ACC112 (cell line): ENCODE data around the gene NFKB1.

ENCODE experiments used
- H2AFZ ChIP-seq: fragments of 200-600 bp; sonication (generic); one replicate; pipeline ENCODE4 v1.6.0; 2017; ENCODE audit warnings: antibody characterized with exemption, low read length; ENCODE audit not compliant: unreplicated experiment
- H3K27ac ChIP-seq: fragments of 200-600 bp; sonication (generic); 2 replicates; pipeline ENCODE4 v1.5.1; 2014; ENCODE audit warnings: low read depth, mild to moderate bottlenecking, antibody characterized with exemption, low read length, moderate library complexity
- H3K27me3 ChIP-seq: fragments of 200-600 bp; sonication (generic); 2 replicates; pipeline ENCODE4 v1.6.1; 2014; ENCODE audit warnings: mild to moderate bottlenecking, antibody characterized with exemption, low read length, moderate library complexity, mixed read lengths; ENCODE audit not compliant: insufficient read depth
- H3K36me3 ChIP-seq: fragments of 200-600 bp; sonication (generic); 2 replicates; pipeline ENCODE4 v1.6.1; 2016; ENCODE audit warnings: mild to moderate bottlenecking, antibody characterized with exemption, low read length, moderate library complexity, mixed read lengths; ENCODE audit not compliant: insufficient read depth
- H3K4me1 ChIP-seq: fragments of 200-600 bp; sonication (generic); one replicate; pipeline ENCODE4 v1.6.1; 2016; ENCODE audit warnings: low read length, mixed read lengths; ENCODE audit not compliant: insufficient read depth, unreplicated experiment, control insufficient read depth
- H3K4me3 ChIP-seq: fragments of 200-600 bp; sonication (generic); 2 replicates; pipeline ENCODE4 v1.5.1; 2014; ENCODE audit warnings: mild to moderate bottlenecking, low read depth, low read length
- H3K79me2 ChIP-seq: fragments of 200-600 bp; sonication (generic); one replicate; pipeline ENCODE4 v1.6.0; 2016; ENCODE audit warnings: low read length; ENCODE audit not compliant: control insufficient read depth, unreplicated experiment, insufficient read depth

Gene NFKB1

GRCh38 chr4:102543030-102543928 lies 42.1 kb downstream of the NFKB1 start:
- Histone ChIP-seq H3K27me3 (no peaks in the 10 kb centered on the region), H3K27ac (no peak overlapping the region), H3K4me3 (no peak overlapping the region), H2AFZ (no peak overlapping the region), H3K36me3 (0 out of 2 replicates have a peak, but pooled peaks cover 4% of the 10 kb centered on the region), H3K79me2 (no peaks in the 10 kb centered on the region), H3K4me1 (no peaks in the 10 kb centered on the region)

- no peaks in the 10 kb centered on the region for H3K27me3 ChIP-seq
- no peaks in the 10 kb centered on the region for H3K79me2 ChIP-seq
- H3K4me1 ChIP-seq: no peaks in the 10 kb centered on the region
- no peak overlapping the region for H3K27ac ChIP-seq
- no peak overlapping the region for H3K4me3 ChIP-seq
- peaks cover 11% of the 10 kb centered on the region; the same call in 1 of the 2 replicates for H3K36me3 ChIP-seq
- no peak overlapping the region for H2AFZ ChIP-seq
Observed at GRCh38 chr4:102546635-102547034, 45.5 kb downstream of the NFKB1 start.

GRCh38 chr4:102547973-102548372 lies 46.8 kb downstream of the NFKB1 start:
- Histone ChIP-seq H3K4me1 (peaks cover 13% of the 10 kb centered on the region), H3K79me2 (no peaks in the 10 kb centered on the region), H3K27ac (no peak overlapping the region), H3K4me3 (no peak overlapping the region), H2AFZ (no peak overlapping the region), H3K36me3 (peaks cover 11% of the 10 kb centered on the region; the same call in 1 of the 2 replicates), H3K27me3 (no peaks in the 10 kb centered on the region)

GRCh38 chr4:102551958-102552565 lies 50.9 kb downstream of the NFKB1 start:
- peaks cover 6% of the 10 kb centered on the region; the same call in 1 of the 2 replicates for H3K36me3 ChIP-seq
- no peak overlapping the region for H3K4me3 ChIP-seq
- H3K4me1 ChIP-seq: peaks cover 29% of the 10 kb centered on the region
- no peaks in the 10 kb centered on the region for H3K79me2 ChIP-seq
- H3K27me3 ChIP-seq: no peaks in the 10 kb centered on the region
- no peak overlapping the region for H2AFZ ChIP-seq
- H3K27ac ChIP-seq: peak overlapping the region; percentile 3; the same call in 1 of the 2 replicates

- Histone ChIP-seq H3K27me3 (no peaks in the 10 kb centered on the region), H3K4me3 (no peak overlapping the region), H3K36me3 (peaks cover 6% of the 10 kb centered on the region; the same call in 1 of the 2 replicates), H2AFZ (no peak overlapping the region), H3K79me2 (no peaks in the 10 kb centered on the region), H3K27ac (peak overlapping the region; percentile 3; the same call in 1 of the 2 replicates), H3K4me1 (peaks cover 33% of the 10 kb centered on the region)
Observed at GRCh38 chr4:102552781-102553180, 51.6 kb downstream of the NFKB1 start.

GRCh38 chr4:102553982-102554381 lies 52.8 kb downstream of the NFKB1 start:
- Histone ChIP-seq H3K27ac (no peak overlapping the region), H3K36me3 (peaks cover 6% of the 10 kb centered on the region; the same call in 1 of the 2 replicates), H3K79me2 (no peaks in the 10 kb centered on the region), H3K4me3 (no peak overlapping the region), H2AFZ (no peak overlapping the region), H3K4me1 (peaks cover 33% of the 10 kb centered on the region), H3K27me3 (no peaks in the 10 kb centered on the region)

- Histone ChIP-seq H3K27ac (no peak overlapping the region), H3K4me3 (no peak overlapping the region), H3K36me3 (peaks cover 6% of the 10 kb centered on the region; the same call in 1 of the 2 replicates), H3K79me2 (peaks cover 2% of the 10 kb centered on the region), H2AFZ (no peak overlapping the region), H3K4me1 (peaks cover 33% of the 10 kb centered on the region), H3K27me3 (no peaks in the 10 kb centered on the region)
Observed at GRCh38 chr4:102554482-102554881, 53.3 kb downstream of the NFKB1 start.

- Histone ChIP-seq H3K36me3 (peaks cover 6% of the 10 kb centered on the region; the same call in 1 of the 2 replicates), H3K27ac (no peak overlapping the region), H3K79me2 (peaks cover 2% of the 10 kb centered on the region), H2AFZ (no peak overlapping the region), H3K27me3 (no peaks in the 10 kb centered on the region), H3K4me1 (peaks cover 33% of the 10 kb centered on the region), H3K4me3 (no peak overlapping the region)
Observed at GRCh38 chr4:102554992-102555391, 53.8 kb downstream of the NFKB1 start.

- H3K4me1 ChIP-seq: peaks cover 31% of the 10 kb centered on the region
- H3K36me3 ChIP-seq: no peaks in the 10 kb centered on the region
- H3K4me3 ChIP-seq: no peak overlapping the region
- peaks cover 2% of the 10 kb centered on the region for H3K79me2 ChIP-seq
- H3K27ac ChIP-seq: no peak overlapping the region
- no peaks in the 10 kb centered on the region for H3K27me3 ChIP-seq
- no peak overlapping the region for H2AFZ ChIP-seq
Observed at GRCh38 chr4:102557636-102558035, 56.5 kb downstream of the NFKB1 start.

GRCh38 chr4:102560115-102560514 lies 59.0 kb downstream of the NFKB1 start:
- Histone ChIP-seq H3K27ac (peak overlapping the region; percentile 11; the same call in 1 of the 2 replicates), H3K27me3 (no peaks in the 10 kb centered on the region), H3K79me2 (peaks cover 7% of the 10 kb centered on the region)

More at GRCh38 chr4:102560115-102560514, 59.0 kb downstream of the NFKB1 start:
- Histone ChIP-seq H2AFZ (peak overlapping the region; percentile 42), H3K4me1 (peaks cover 29% of the 10 kb centered on the region), H3K36me3 (no peaks in the 10 kb centered on the region), H3K4me3 (peak overlapping the region; percentile 72)
